PFSK-1 (cell line): ENCODE measurements around the gene GINS1.

Experiments
- FOXP2 ChIP-seq: optimal IDR thresholded peaks from 2 replicates; pipeline ENCODE3; 2011; ENCODE audit warnings: borderline replicate concordance, control low read depth, inconsistent platforms; ENCODE audit not compliant: insufficient read depth; ENCODE audit errors: extremely low read length, extremely low read depth
- POLR2AphosphoS5 ChIP-seq: IDR thresholded peaks from 2 replicates; pipeline ENCODE4 v1.6.1; 2012; ENCODE audit warnings: low read depth, mild to moderate bottlenecking, control low read depth, low read length, moderate library complexity
- REST ChIP-seq, 2 experiments: IDR thresholded peaks; 2 replicates each; pipeline versions ENCODE4 v1.6.1 to v1.8.0; 2011 to 2012; ENCODE audit warnings: low read depth in 2 of 2, low read length in 2 of 2, control low read depth in 1 of 2, inconsistent platforms in 1 of 2, mild to moderate bottlenecking in 1 of 2, moderate library complexity in 1 of 2; ENCODE audit not compliant: insufficient read depth in 1 of 2
- SIN3A ChIP-seq: IDR thresholded peaks from 2 replicates; pipeline ENCODE4 v1.6.1; 2012; ENCODE audit warnings: mild to moderate bottlenecking, low read length, moderate library complexity, borderline replicate concordance; ENCODE audit not compliant: insufficient read depth
- TAF1 ChIP-seq: IDR thresholded peaks from 2 replicates; pipeline ENCODE4 v1.6.1; 2012; ENCODE audit warnings: low read length, control low read depth, borderline replicate concordance; ENCODE audit not compliant: insufficient read depth

GINS1 gene

DNA sequence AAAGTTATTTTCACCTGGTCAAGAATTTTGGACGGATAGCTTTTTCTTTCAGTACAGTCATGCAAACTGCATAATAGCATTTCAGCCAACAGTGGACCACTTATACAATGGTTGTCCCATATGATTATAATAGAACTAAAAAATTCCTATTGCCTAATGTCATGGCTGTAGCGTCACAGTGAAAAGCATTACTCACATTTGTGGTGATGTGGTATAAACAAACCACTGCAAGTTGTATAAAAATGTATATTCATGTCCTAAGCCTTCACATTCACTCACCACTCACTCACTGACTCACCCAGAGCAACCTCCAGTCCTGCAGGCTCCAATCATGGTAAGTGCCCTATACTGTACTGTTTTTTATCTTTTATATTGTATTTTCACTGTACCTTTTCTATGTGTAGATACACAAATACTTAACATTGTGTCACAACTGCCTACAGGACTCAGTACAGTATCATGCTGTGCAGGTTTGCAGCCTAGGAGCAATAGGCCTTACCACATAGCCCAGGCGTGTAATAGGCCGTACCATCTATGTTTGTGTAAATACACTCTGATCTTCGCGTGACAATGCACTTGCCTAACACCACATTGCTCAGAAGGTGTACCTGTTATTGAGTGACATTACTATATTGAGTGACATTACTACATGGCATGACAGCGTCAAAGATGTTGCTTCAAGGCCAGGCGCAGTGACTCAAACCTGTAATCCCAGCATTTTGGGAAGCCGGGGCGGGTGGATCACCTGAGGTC, 34.7 kb upstream of the GINS1 start:
- no peak for TF ChIP-seq TAF1
- no peak for TF ChIP-seq FOXP2

GRCh38 chr20:25374842-25375241, 32.6 kb upstream of the GINS1 start:
- TF ChIP-seq FOXP2, result no peak
- TF ChIP-seq POLR2AphosphoS5, result no peak
- TF ChIP-seq SIN3A, result no peak
- no peak for TF ChIP-seq TAF1
- no peak for TF ChIP-seq REST (IDR thresholded peaks at IDR 0.05; ENCODE audit: insufficient read depth in 1 of 2, low read depth in 2 of 2, low read length in 2 of 2)

GRCh38 chr20:25376236-25376635, 31.2 kb upstream of the GINS1 start:
- TF ChIP-seq REST (IDR thresholded peaks at IDR 0.05; ENCODE audit: insufficient read depth in 1 of 2, low read depth in 2 of 2, low read length in 2 of 2) (no peak), TAF1 (no peak), SIN3A (no peak), POLR2AphosphoS5 (no peak), FOXP2 (no peak)

DNA sequence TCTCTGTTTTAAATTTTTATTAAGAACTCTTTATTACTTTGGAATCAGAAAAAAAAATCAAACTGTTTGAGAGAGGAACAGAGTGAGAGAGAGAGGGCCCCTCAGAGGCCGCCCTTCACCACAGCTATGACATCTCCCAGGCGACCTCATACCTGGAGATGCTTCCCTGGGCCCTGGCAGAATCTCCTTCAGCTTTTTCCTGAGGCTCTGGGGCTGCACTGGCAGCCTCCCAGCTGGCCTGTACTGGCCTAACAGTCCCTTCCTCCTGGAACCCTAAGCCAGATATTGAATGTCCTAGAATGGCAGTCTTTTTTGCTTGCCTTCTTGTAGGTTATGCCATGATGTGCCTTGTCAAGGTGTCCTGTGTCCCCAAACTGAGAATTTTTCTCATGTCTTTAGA, 30.6 kb upstream of the GINS1 start:
- TF ChIP-seq REST (IDR thresholded peaks at IDR 0.05; ENCODE audit: insufficient read depth in 1 of 2, low read depth in 2 of 2, low read length in 2 of 2) (no peak), TAF1 (no peak), POLR2AphosphoS5 (no peak), SIN3A (no peak), FOXP2 (no peak)

DNA sequence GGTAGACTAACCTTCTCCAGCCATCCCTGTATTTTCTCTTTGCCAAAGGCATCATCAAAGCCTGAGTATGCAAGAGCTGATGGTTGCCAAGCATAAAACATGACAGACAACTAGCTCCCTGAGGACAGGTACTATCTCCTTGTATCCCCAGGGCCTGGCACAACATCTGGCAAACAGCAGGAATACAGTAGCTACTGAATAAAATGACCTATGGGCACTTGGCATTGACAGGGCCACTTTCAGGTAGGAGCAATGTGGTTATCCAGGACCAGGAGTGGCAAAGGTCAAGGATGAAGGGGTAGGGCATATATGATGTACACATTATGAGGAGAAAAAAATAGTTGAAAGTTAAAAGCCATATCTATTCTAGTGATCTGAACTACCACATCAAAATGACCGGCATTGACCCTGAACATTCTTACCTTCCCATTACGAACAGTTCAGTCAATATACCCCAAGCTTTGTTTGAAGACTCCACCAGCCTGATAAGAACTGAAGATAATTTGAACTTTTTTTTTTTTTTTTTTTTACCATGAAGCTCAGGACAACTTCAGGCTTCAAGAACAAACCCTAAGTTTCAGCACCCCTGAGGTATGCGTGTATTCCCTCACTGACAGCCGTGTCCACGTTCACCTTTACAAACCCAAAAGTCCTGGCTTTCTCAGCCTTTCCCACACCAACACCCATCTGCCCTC, 29.1 kb upstream of the GINS1 start:
- TF ChIP-seq TAF1 (no peak), SIN3A (no peak), POLR2AphosphoS5 (no peak), FOXP2 (no peak), REST (IDR thresholded peaks at IDR 0.05; ENCODE audit: insufficient read depth in 1 of 2, low read depth in 2 of 2, low read length in 2 of 2) (no peak)
